Right lobe of liver (tissue), 6 donors: ENCODE results near the gene SPN. TPM values are rescaled to one million over a fixed set of nuclear protein-coding genes. Genes with fewer than 3 reads are reported as not detected.
A peak's percentile ranks its signal among the peaks of the same experiment; 100 is the strongest.

Experiments used
- ATAC-seq, 4 donors: fragments of 200-7000 bp; cut with Tn5 transposase; one replicate each; pipeline ENCODE4 v1.9.1; 2020; ENCODE audit warnings: mild to moderate bottlenecking in 4 of 4, moderate library complexity in 4 of 4
- DNase-seq, 3 donors: peaks; one replicate each; pipeline ENCODE4 v3.0.0-alpha.2; 2020
- H3K27ac ChIP-seq, 3 donors: fragments of 200-600 bp; one replicate each; pipeline ENCODE4 v1.8.0; 2022
- H3K27me3 ChIP-seq, 2 donors: fragments of 200-600 bp; one replicate each; pipeline ENCODE4 v1.8.0; 2022
- H3K36me3 ChIP-seq, 4 donors: fragments of 200-600 bp; sonication (generic) in 1 of 4; one replicate each; pipeline versions ENCODE4 v1.5.1 to v1.8.0; 2017 to 2022; ENCODE audit warnings: control low read depth in 1 of 4
- H3K4me1 ChIP-seq, 4 donors: fragments of 200-600 bp; sonication (generic) in 1 of 4; one replicate each; pipeline versions ENCODE4 v1.5.1 to v1.8.0; 2017 to 2022; ENCODE audit warnings: control low read depth in 1 of 4
- H3K4me3 ChIP-seq, 3 donors: fragments of 200-600 bp; one replicate each; pipeline ENCODE4 v1.8.0; 2022
- H3K9me3 ChIP-seq, 4 donors: fragments of 200-600 bp; sonication (generic) in 1 of 4; one replicate each; pipeline versions ENCODE4 v1.5.1 to v1.8.0; 2017 to 2022; ENCODE audit warnings: control low read depth in 1 of 4
- CTCF ChIP-seq, 4 donors: fragments of 200-600 bp in 3 of 4; fragments of 450-650 bp in 1 of 4; IDR thresholded peaks; one replicate each; pipeline versions ENCODE4 v1.5.1 to v1.8.0; 2016 to 2022; ENCODE audit warnings: antibody characterized with exemption in 4 of 4, mild to moderate bottlenecking in 2 of 4
- POLR2A ChIP-seq: fragments of 450-650 bp; IDR thresholded peaks from one replicate; pipeline ENCODE4 v1.6.1; 2017; ENCODE audit warnings: antibody characterized with exemption, mild to moderate bottlenecking
- WGBS: methylation state at CpG from one replicate; pipeline ENCODE4 v1.1.6; 2018; ENCODE audit warnings: low coverage, low lambda C conversion rate; ENCODE audit not compliant: insufficient coverage; ENCODE audit errors: missing lambda C conversion rate; 5-methylcytosine and 5-hydroxymethylcytosine counted together
- intact Hi-C, 2 donors: fragments of 100-400 bp; cut with DNase I; formaldehyde crosslinking; loops; one replicate each; pipeline versions ENCODE4 v1.11.2 to v1.14.1; 2022
- total RNA-seq, 6 experiments: library from RNA; depleted of rRNA in 2 of 6; stranded (reverse); fragments of >200 nt in 2 of 6; fragmentation: NEBNext Ultra II Directional in 3 of 6; extraction: Animal tissue kit (Norgen Biotek cat#: 25700) in 3 of 6; gene quantifications; one replicate each; pipeline versions ENCODE4 v1.1.0 to v1.2.4, GENCODE V29; 2016 to 2023
- donor health status: DM: no; HTN: yes; CAD: no.
- donor health status: DM: no; HTN: no; CAD: no.
- donor health status: DM: no; HTN: no; CAD: no.
- donor health status: DM: no; HTN: yes; CAD: no.
- donor health status: DM: no; HTN: yes; CAD: no.

Gene SPN
- total RNA-seq, 6 experiments from 2014 or later, result 0.60 to 3.3 (median 1.4) TPM

GRCh38 chr16:29646947-29647346 lies 16.1 kb upstream of the SPN start:
- 30% methylated on average over 3 of the region's 3 CpGs for WGBS
- Histone ChIP-seq H3K9me3 (no peaks in the 10 kb centered on the region), H3K27me3 (no peaks in the 10 kb centered on the region), H3K4me3 (no peak overlapping the region), H3K36me3 (no peaks in the 10 kb centered on the region), H3K27ac (no peak overlapping the region), H3K4me1 (peaks cover 0 to 5% (median 0%) of the 10 kb centered on the region in 4 donors)
- DNase-seq, result no peak
- TF ChIP-seq POLR2A (no peak), CTCF (IDR thresholded peaks at IDR 0.05) (no peak)
- ATAC-seq, result peak in 3 of 4 donors; percentile 48 to 63 (median 55)
- intact Hi-C loops, result no loop called here

GRCh38 chr16:29649588-29650494 lies 13.2 kb upstream of the SPN start:
- intact Hi-C loops, result no loop called here
- no peak for DNase-seq
- TF ChIP-seq POLR2A (no peak), CTCF (IDR thresholded peaks at IDR 0.05) (no peak)
- Histone ChIP-seq H3K4me3 (no peak overlapping the region), H3K9me3 (no peaks in the 10 kb centered on the region), H3K27ac (no peak overlapping the region), H3K4me1 (peaks cover 0 to 5% (median 0%) of the 10 kb centered on the region in 4 donors), H3K27me3 (no peaks in the 10 kb centered on the region), H3K36me3 (no peaks in the 10 kb centered on the region)
- 68% methylated on average over 9 of the region's 9 CpGs for WGBS
- ATAC-seq, result no peak

- peaks cover 0 to 5% (median 0%) of the 10 kb centered on the region in 4 donors for H3K4me1 ChIP-seq
- H3K27me3 ChIP-seq, result no peaks in the 10 kb centered on the region
- no peak for TF ChIP-seq POLR2A
- TF ChIP-seq CTCF (IDR thresholded peaks at IDR 0.05), result no peak
- ATAC-seq (no peak), DNase-seq (no peak)
- intact Hi-C loops, result no loop called here
- WGBS, result 96% methylated on average over 2 of the region's 2 CpGs
- no peak overlapping the region for H3K27ac ChIP-seq
- no peak overlapping the region for H3K4me3 ChIP-seq
- H3K36me3 ChIP-seq, result no peaks in the 10 kb centered on the region
- H3K9me3 ChIP-seq, result no peaks in the 10 kb centered on the region
Observed at GRCh38 chr16:29650771-29651170, 12.3 kb upstream of the SPN start.

- H3K9me3 ChIP-seq, result no peaks in the 10 kb centered on the region
- H3K4me1 ChIP-seq, result peaks cover 0 to 3% (median 0%) of the 10 kb centered on the region in 4 donors
- H3K27me3 ChIP-seq, result no peaks in the 10 kb centered on the region
- intact Hi-C loops, result no loop called here
- no peak overlapping the region for H3K27ac ChIP-seq
- ATAC-seq, result no peak
- H3K4me3 ChIP-seq, result no peak overlapping the region
- no peaks in the 10 kb centered on the region for H3K36me3 ChIP-seq
- DNase-seq, result no peak
- WGBS, result 89% methylated on average over 2 of the region's 2 CpGs
- no peak for TF ChIP-seq CTCF (IDR thresholded peaks at IDR 0.05)
- no peak for TF ChIP-seq POLR2A
Observed at GRCh38 chr16:29651774-29652349, 11.2 kb upstream of the SPN start.
